Thoracic aorta (tissue), 2 donors: ENCODE data around the gene ALDH1L1. TPM values are rescaled to one million over a fixed set of nuclear protein-coding genes. Genes with fewer than 3 reads are reported as not detected.

Experiments used
- ATAC-seq: fragments of 150-250 bp; one replicate; pipeline ENCODE4 v1.8.0; 2017; ENCODE audit warnings: low read depth; ENCODE audit not compliant: insufficient number of reproducible peaks, low FRiP score
- DNase-seq: peaks from one replicate; pipeline ENCODE4 v3.0.0-alpha.2; 2020; ENCODE audit warnings: low spot score
- H3K27ac ChIP-seq, 2 donors: fragments of 200-600 bp; sonication (generic); 1 replicate in 1 of 2; 2 replicates in 1 of 2; pipeline ENCODE4 v1.5.1; 2016; ENCODE audit warnings: mild to moderate bottlenecking in 2 of 2, moderate library complexity in 2 of 2
- H3K27me3 ChIP-seq: fragments of 200-600 bp; sonication (generic); replicated peaks from 2 replicates; pipeline ENCODE4 v1.6.0; 2016; ENCODE audit warnings: mild to moderate bottlenecking; ENCODE audit not compliant: insufficient read depth
- H3K36me3 ChIP-seq: fragments of 200-600 bp; sonication (generic); one replicate; pipeline ENCODE4 v1.5.1; 2016
- H3K4me1 ChIP-seq, 2 donors: fragments of 200-600 bp; sonication (generic); 1 replicate in 1 of 2; 2 replicates in 1 of 2; pipeline versions ENCODE4 v1.5.1 to v1.6.0; 2016; ENCODE audit warnings: low read depth in 2 of 2, mild to moderate bottlenecking in 1 of 2; ENCODE audit not compliant: control insufficient read depth in 1 of 2
- H3K4me3 ChIP-seq: fragments of 200-600 bp; sonication (generic); 2 replicates; pipeline ENCODE4 v1.5.1; 2016; ENCODE audit warnings: mild to moderate bottlenecking
- H3K9me3 ChIP-seq: fragments of 200-600 bp; sonication (generic); 2 replicates; pipeline ENCODE4 v1.5.1; 2016
- CTCF ChIP-seq: fragments of 200-600 bp; sonication (generic); IDR thresholded peaks from one replicate; pipeline ENCODE4 v1.5.1; 2019; ENCODE audit warnings: antibody characterized with exemption
- total RNA-seq, 2 donors: library from RNA; depleted of rRNA; stranded (reverse); fragments of >200 nt; gene quantifications; one replicate each; pipeline versions ENCODE4 v1.1.0 to v1.2.3, GENCODE V29; 2016

ALDH1L1 gene
- total RNA-seq, 2 donors from 2014 or later = 50.2 to 62.5 TPM

- no peak for ATAC-seq
- TF ChIP-seq CTCF = no peak
- H3K27ac ChIP-seq = no peak overlapping the region
- no peaks in the 10 kb centered on the region for H3K27me3 ChIP-seq
- no peak for DNase-seq
- H3K4me3 ChIP-seq = no peak overlapping the region
- H3K36me3 ChIP-seq = no peaks in the 10 kb centered on the region
- H3K4me1 ChIP-seq = peaks cover 0 to 15% of the 10 kb centered on the region in 2 donors
- no peaks in the 10 kb centered on the region for H3K9me3 ChIP-seq
Observed at GRCh38 chr3:126197343-126197742, 17.0 kb upstream of the ALDH1L1 start.

- TF ChIP-seq CTCF = no peak
Observed at GRCh38 chr3:126194713-126195305, 14.4 kb upstream of the ALDH1L1 start.

GRCh38 chr3:126191246-126191645 is 10.9 kb upstream of the ALDH1L1 start:
- ATAC-seq = no peak
- H3K27ac ChIP-seq = no peak overlapping the region
- TF ChIP-seq CTCF = no peak
- H3K27me3 ChIP-seq = no peaks in the 10 kb centered on the region
- no peak overlapping the region for H3K4me3 ChIP-seq
- H3K36me3 ChIP-seq = no peaks in the 10 kb centered on the region
- H3K9me3 ChIP-seq = no peaks in the 10 kb centered on the region
- DNase-seq = no peak
- H3K4me1 ChIP-seq = no peaks in the 10 kb centered on the region

More at GRCh38 chr3:126194713-126195305, 14.4 kb upstream of the ALDH1L1 start:
- peaks cover 0 to 11% of the 10 kb centered on the region in 2 donors for H3K4me1 ChIP-seq
- no peaks in the 10 kb centered on the region for H3K36me3 ChIP-seq
- no peaks in the 10 kb centered on the region for H3K27me3 ChIP-seq
- no peak overlapping the region for H3K4me3 ChIP-seq
- ATAC-seq = no peak
- no peak for DNase-seq
- H3K27ac ChIP-seq = no peak overlapping the region
- H3K9me3 ChIP-seq = no peaks in the 10 kb centered on the region

- no peaks in the 10 kb centered on the region for H3K4me1 ChIP-seq
- no peak overlapping the region for H3K4me3 ChIP-seq
- no peaks in the 10 kb centered on the region for H3K9me3 ChIP-seq
- no peak overlapping the region for H3K27ac ChIP-seq
- no peaks in the 10 kb centered on the region for H3K36me3 ChIP-seq
- ATAC-seq = no peak
- no peaks in the 10 kb centered on the region for H3K27me3 ChIP-seq
- TF ChIP-seq CTCF = no peak
- no peak for DNase-seq
Observed at GRCh38 chr3:126187920-126188319, 7.5 kb upstream of the ALDH1L1 start.

GRCh38 chr3:126186749-126187148 is 6.4 kb upstream of the ALDH1L1 start:
- no peak for TF ChIP-seq CTCF
- ATAC-seq (no peak), DNase-seq (no peak)
- Histone ChIP-seq H3K9me3 (no peaks in the 10 kb centered on the region), H3K36me3 (no peaks in the 10 kb centered on the region), H3K4me3 (no peak overlapping the region), H3K27ac (no peak overlapping the region), H3K27me3 (no peaks in the 10 kb centered on the region), H3K4me1 (peaks cover 0 to 2% of the 10 kb centered on the region in 2 donors)
